ENCODE data around the gene DNASE1L2.

DNASE1L2 gene

GRCh38 chr16:2270070-2270462 lies 33.8 kb downstream of the DNASE1L2 start:
- DNase-seq (ENCODE audit: low spot score): no peak

GRCh38 chr16:2270588-2271470 lies 34.6 kb downstream of the DNASE1L2 start:
- no peak for DNase-seq (ENCODE audit: low spot score)

- DNase-seq (ENCODE audit: low spot score): no peak
These were observed 35.7 kb downstream of the DNASE1L2 start for GRCh38 chr16:2271848-2272461.

DNA sequence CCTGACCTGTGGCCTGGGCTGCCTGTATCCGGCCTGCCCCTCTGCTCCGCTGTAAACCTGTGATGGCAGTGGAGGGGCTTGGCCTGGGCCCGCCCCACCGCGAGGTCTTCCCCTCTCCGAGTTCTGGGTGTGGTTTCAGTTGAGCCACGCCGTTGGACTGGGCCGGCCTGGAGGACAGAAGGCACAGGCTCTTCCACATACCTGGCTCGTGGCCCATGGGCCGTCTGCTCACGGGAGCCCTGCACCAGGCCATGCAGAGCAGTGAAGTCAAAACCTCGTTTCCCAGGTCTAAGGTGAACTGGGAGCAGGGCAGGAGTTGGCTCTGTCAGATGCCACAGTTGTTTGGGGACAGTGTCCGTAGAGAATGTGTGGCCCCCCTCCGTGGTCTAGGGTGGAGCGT lies 37.2 kb downstream of the DNASE1L2 start:
- no peak for DNase-seq (ENCODE audit: low spot score)

DNA sequence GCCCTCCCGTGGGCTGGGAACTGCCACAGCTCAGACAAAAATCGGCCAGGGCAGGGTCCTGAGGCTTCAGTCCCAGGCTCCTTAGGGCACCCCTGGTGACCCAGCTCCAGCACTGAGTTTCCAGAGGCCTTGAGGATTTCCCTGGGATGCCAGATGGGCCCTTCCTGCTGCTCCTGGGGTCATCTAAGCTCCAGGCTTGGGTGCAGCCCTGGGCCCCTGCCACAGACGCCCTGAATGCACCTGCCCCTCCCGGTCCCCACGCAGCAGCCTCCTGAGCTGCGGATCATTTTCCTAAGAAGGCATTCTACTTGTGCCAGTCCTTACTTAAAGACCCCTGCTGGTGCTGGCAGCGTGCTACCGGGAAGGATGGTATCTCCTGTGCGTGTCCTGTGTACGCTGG lies 37.7 kb downstream of the DNASE1L2 start:
- DNase-seq (ENCODE audit: low spot score): no peak

GRCh38 chr16:2275476-2276367 lies 39.5 kb downstream of the DNASE1L2 start:
- DNase-seq (ENCODE audit: low spot score): no peak

GRCh38 chr16:2276368-2277195 lies 40.3 kb downstream of the DNASE1L2 start:
- DNase-seq (ENCODE audit: low spot score): no peak

GRCh38 chr16:2277466-2278271 lies 41.4 kb downstream of the DNASE1L2 start:
- DNase-seq (ENCODE audit: low spot score): no peak

- no peak for DNase-seq (ENCODE audit: low spot score)
These were observed 42.0 kb downstream of the DNASE1L2 start for GRCh38 chr16:2278272-2278608.

GRCh38 chr16:2278956-2279800 lies 42.9 kb downstream of the DNASE1L2 start:
- no peak for DNase-seq (ENCODE audit: low spot score)

DNA sequence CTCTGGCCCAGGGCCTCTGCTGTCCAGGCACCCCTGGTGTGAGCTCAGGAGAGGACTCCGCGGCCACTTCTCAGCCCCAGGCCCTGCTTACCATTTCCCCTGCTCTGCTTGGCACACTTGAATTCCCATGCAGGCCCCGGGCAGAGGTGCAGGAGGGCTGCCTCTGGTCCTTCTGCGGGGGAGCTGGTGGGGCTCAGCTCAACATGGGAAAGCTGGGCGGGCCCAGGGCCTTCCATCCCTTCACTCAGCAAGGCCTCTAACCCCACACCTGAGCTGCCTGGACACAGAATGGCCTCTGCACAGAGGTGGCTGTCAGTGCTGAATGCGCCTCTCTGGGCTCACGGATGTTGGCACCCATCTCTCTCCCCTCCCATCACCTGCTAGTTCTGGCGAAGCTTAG lies 44.2 kb downstream of the DNASE1L2 start:
- no peak for DNase-seq (ENCODE audit: low spot score)

- no peak for DNase-seq (ENCODE audit: low spot score)
These were observed 44.8 kb downstream of the DNASE1L2 start for GRCh38 chr16:2280981-2281542.

DNA sequence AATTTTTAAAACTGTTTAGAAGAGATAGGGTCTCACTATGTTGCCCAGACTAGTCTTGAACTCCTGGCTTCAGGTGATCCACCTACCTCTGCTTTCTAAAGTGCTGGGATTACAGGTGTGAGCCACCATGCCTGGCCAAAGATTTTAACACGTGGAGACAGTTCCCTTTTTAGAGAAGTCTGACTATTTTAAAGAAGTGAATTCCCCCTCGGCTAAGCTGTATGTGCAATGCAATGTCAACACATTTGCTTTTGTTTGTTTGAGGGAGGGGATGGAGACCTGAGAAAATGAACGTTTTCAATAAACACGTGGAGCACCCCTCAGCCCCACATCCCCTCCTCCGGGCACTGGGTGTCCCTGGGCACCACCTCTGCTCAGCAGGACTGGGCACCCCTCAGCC lies 46.0 kb downstream of the DNASE1L2 start:
- no peak for DNase-seq (ENCODE audit: low spot score)

- DNase-seq (ENCODE audit: low spot score): no peak
These were observed 46.8 kb downstream of the DNASE1L2 start for GRCh38 chr16:2282866-2283555.

DNA sequence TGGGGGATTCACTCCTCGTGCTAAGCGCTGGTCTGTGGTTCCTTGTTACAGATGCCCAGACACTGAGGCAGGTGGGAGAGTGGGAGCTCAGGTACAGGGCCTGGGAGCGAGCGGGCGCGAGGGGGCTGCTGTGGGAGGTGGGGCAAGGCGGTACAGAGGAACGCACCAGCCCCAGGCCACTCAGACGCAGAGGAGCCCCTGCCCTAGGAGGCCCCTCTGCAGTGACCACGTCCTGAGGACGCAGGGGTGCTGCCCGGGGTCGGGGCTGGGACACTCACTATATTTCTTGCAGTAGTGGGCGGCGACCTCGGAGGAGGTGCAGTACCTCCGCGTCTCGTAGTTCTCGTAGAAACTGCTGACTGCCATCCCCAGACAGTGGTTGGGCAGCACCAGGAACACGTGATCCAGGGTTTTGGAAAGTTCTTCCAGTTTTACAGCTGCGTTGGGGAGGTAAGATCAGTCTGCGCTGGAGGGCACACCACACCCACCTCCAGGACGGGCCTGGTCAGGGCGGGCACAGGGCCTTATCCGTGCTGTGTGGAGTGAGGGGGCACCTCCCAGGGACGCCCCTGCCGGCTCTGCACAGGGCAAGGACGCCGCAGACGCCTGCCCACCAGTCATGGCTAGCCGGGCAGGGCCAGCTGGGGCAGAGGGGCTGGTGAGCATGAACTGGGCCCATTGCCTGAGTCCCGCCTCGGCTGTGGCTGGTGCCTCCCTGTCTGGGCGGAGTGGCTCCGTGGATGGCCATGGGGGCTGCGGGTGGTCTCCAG lies 47.9 kb downstream of the DNASE1L2 start:
- no peak for DNase-seq (ENCODE audit: low spot score)

DNA sequence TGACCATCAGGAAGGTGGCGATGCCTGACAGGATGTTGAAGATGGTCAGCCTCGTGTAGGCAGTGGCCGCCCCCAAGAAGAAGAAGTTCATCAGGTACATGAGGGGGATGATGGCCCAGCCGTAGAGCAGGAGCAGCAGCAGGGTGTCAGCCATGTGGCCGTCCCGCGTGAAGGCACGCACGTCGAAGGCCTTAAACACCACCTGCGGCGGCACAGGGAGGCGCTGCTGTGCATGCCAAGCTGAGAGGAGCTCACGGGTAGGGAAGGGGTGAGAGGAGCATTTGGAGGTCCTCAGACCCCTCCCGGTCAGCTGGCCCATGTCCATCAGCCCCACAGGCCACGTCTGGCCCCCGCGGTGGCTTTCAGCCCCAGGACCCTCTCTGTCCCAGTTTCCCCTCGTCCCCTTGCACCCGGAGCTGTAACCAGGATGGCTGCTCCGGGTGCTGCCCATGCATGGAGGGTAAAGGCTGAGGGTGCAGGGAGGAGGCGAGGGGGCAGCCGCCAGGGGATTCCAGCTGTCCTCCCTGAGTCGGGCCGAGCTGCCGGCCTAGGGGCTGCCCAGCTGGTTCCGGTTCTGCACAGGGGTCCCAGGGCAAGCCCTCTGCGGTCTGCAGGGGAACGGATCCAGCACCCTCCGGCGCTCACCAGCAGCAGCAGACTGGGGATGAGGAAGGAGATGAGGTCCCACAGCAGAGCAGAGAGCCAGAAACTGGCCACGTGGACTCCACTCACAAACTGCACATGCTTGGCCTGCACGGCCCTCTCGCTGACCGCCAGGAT lies 48.7 kb downstream of the DNASE1L2 start:
- no peak for DNase-seq (ENCODE audit: low spot score)

DNA sequence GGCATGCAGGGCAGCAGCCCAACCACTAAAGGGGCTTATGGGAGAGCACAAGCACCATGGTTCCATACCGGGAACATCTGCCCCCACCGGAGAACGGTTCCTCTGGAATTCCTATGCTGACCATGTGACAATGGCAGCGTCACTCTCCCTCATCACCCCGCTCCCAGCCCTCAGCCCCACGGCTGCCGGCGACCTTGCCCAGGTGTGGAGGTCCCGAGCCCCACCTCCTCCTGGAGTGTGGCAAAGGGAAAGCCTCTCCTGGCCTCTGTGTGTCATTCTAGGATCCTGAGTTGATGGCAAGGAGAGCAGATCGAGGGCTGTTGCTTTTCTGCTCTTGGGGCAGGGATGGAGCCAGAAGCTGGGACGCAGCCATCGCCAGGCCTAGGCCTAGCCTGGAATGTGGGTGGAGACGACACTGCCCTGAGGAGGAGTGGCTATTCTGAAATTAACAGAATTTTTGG lies 49.5 kb downstream of the DNASE1L2 start:
- no peak for DNase-seq (ENCODE audit: low spot score)

Measured in globus pallidus (tissue), 1 donor.